ENCODE data around the gene PGAP3. TPM values are rescaled to one million over a fixed set of nuclear protein-coding genes. Genes with fewer than 3 reads are reported as not detected.

The PGAP3 gene
- total RNA-seq, 1 experiment from 2014 or later: 20.2 TPM

GRCh38 chr17:39667262-39667944 lies 20.5 kb downstream of the PGAP3 start:
- H3K4me3 ChIP-seq (ENCODE audit: low read length): peak overlapping the region; percentile 66; the same call in 1 of the 2 replicates
- H2AFZ ChIP-seq (ENCODE audit: low read length): no peak overlapping the region
- no peaks in the 10 kb centered on the region for H3K36me3 ChIP-seq (ENCODE audit: insufficient read depth, low read length)
- peak; percentile 55 for DNase-seq
- H3K27ac ChIP-seq (ENCODE audit: low read length): no peak overlapping the region
- peak overlapping the region; percentile 66 for H3K9ac ChIP-seq (ENCODE audit: low read length)
- peaks cover 25% of the 10 kb centered on the region for H3K4me1 ChIP-seq (ENCODE audit: low read length)
- H3K9me2 ChIP-seq (replicated peaks; ENCODE audit: insufficient read depth, low read length): no peaks in the 10 kb centered on the region
- no peaks in the 10 kb centered on the region; the same call in 1 of the 2 replicates for H4K20me1 ChIP-seq (ENCODE audit: insufficient read depth, low read depth, low read length)
- H3K4me2 ChIP-seq (ENCODE audit: low read depth, low read length, poor library complexity, severe bottlenecking): peak overlapping the region; percentile 58
- no peaks in the 10 kb centered on the region for H3K79me2 ChIP-seq (ENCODE audit: low read length)
- H3K9me3 ChIP-seq (ENCODE audit: low read length): no peaks in the 10 kb centered on the region
- H3K27me3 ChIP-seq (ENCODE audit: low read length): no peaks in the 10 kb centered on the region

- H3K4me2 ChIP-seq (ENCODE audit: low read depth, low read length, poor library complexity, severe bottlenecking): no peak overlapping the region
- H3K27ac ChIP-seq (ENCODE audit: low read length): no peak overlapping the region
- H3K9ac ChIP-seq (ENCODE audit: low read length): no peak overlapping the region
- no peaks in the 10 kb centered on the region for H3K79me2 ChIP-seq (ENCODE audit: low read length)
- no peak for DNase-seq
- H3K9me3 ChIP-seq (ENCODE audit: low read length): no peaks in the 10 kb centered on the region
- no peaks in the 10 kb centered on the region for H3K36me3 ChIP-seq (ENCODE audit: insufficient read depth, low read length)
- H3K27me3 ChIP-seq (ENCODE audit: low read length): no peaks in the 10 kb centered on the region
- H4K20me1 ChIP-seq (ENCODE audit: insufficient read depth, low read depth, low read length): no peaks in the 10 kb centered on the region; the same call in 1 of the 2 replicates
- H3K9me2 ChIP-seq (replicated peaks; ENCODE audit: insufficient read depth, low read length): no peaks in the 10 kb centered on the region
- peaks cover 19% of the 10 kb centered on the region for H3K4me1 ChIP-seq (ENCODE audit: low read length)
- no peak overlapping the region for H3K4me3 ChIP-seq (ENCODE audit: low read length)
- no peak overlapping the region for H2AFZ ChIP-seq (ENCODE audit: low read length)
These were observed 21.1 kb downstream of the PGAP3 start for GRCh38 chr17:39666601-39667261.

- H3K36me3 ChIP-seq (ENCODE audit: insufficient read depth, low read length): no peaks in the 10 kb centered on the region
- no peak overlapping the region for H3K4me2 ChIP-seq (ENCODE audit: low read depth, low read length, poor library complexity, severe bottlenecking)
- no peaks in the 10 kb centered on the region for H3K27me3 ChIP-seq (ENCODE audit: low read length)
- H2AFZ ChIP-seq (ENCODE audit: low read length): no peak overlapping the region
- H3K9me3 ChIP-seq (ENCODE audit: low read length): no peaks in the 10 kb centered on the region
- H3K27ac ChIP-seq (ENCODE audit: low read length): no peak overlapping the region
- H3K9ac ChIP-seq (ENCODE audit: low read length): no peak overlapping the region
- no peaks in the 10 kb centered on the region; the same call in 1 of the 2 replicates for H4K20me1 ChIP-seq (ENCODE audit: insufficient read depth, low read depth, low read length)
- no peak for DNase-seq
- H3K79me2 ChIP-seq (ENCODE audit: low read length): no peaks in the 10 kb centered on the region
- H3K4me3 ChIP-seq (ENCODE audit: low read length): no peak overlapping the region
- peaks cover 18% of the 10 kb centered on the region for H3K4me1 ChIP-seq (ENCODE audit: low read length)
- H3K9me2 ChIP-seq (replicated peaks; ENCODE audit: insufficient read depth, low read length): no peaks in the 10 kb centered on the region
These were observed 21.6 kb downstream of the PGAP3 start for GRCh38 chr17:39666231-39666600.

- Histone ChIP-seq H3K4me3 (ENCODE audit: low read length) (no peak overlapping the region), H3K36me3 (ENCODE audit: insufficient read depth, low read length) (no peaks in the 10 kb centered on the region), H2AFZ (ENCODE audit: low read length) (no peak overlapping the region), H3K4me2 (ENCODE audit: low read depth, low read length, poor library complexity, severe bottlenecking) (no peak overlapping the region), H3K9me3 (ENCODE audit: low read length) (no peaks in the 10 kb centered on the region), H3K9me2 (replicated peaks; ENCODE audit: insufficient read depth, low read length) (no peaks in the 10 kb centered on the region), H3K9ac (ENCODE audit: low read length) (no peak overlapping the region), H4K20me1 (ENCODE audit: insufficient read depth, low read depth, low read length) (no peaks in the 10 kb centered on the region; the same call in 1 of the 2 replicates), H3K27me3 (ENCODE audit: low read length) (no peaks in the 10 kb centered on the region), H3K4me1 (ENCODE audit: low read length) (peaks cover 18% of the 10 kb centered on the region), H3K27ac (ENCODE audit: low read length) (no peak overlapping the region), H3K79me2 (ENCODE audit: low read length) (no peaks in the 10 kb centered on the region)
- peak; percentile 61 for DNase-seq
These were observed 22.1 kb downstream of the PGAP3 start for GRCh38 chr17:39665642-39666224.

- no peak within 1 kb of the TSS for H3K4me2 ChIP-seq (ENCODE audit: low read depth, low read length, poor library complexity, severe bottlenecking)
- DNase-seq: no peak
- H3K27ac ChIP-seq (ENCODE audit: low read length): no peak within 1 kb of the TSS
- peaks cover 18% of the 10 kb centered on the region for H3K4me1 ChIP-seq (ENCODE audit: low read length)
- H3K9me3 ChIP-seq (ENCODE audit: low read length): no peaks in the 10 kb centered on the region
- H2AFZ ChIP-seq (ENCODE audit: low read length): no peak within 1 kb of the TSS
- no peak within 1 kb of the TSS for H3K9ac ChIP-seq (ENCODE audit: low read length)
- H3K27me3 ChIP-seq (ENCODE audit: low read length): no peaks in the 10 kb centered on the region
- no peaks in the 10 kb centered on the region for H3K9me2 ChIP-seq (replicated peaks; ENCODE audit: insufficient read depth, low read length)
- no peaks in the 10 kb centered on the region for H3K36me3 ChIP-seq (ENCODE audit: insufficient read depth, low read length)
- H3K79me2 ChIP-seq (ENCODE audit: low read length): no peaks in the 10 kb centered on the region
- no peak within 1 kb of the TSS for H3K4me3 ChIP-seq (ENCODE audit: low read length)
- no peaks in the 10 kb centered on the region; the same call in 1 of the 2 replicates for H4K20me1 ChIP-seq (ENCODE audit: insufficient read depth, low read depth, low read length)
These were observed 23.0 kb downstream of the PGAP3 start, which contains the start of gene TCAP for GRCh38 chr17:39664581-39665561. Gene TCAP (plus strand): TSS chr17:39665349. CDS start chr17:39665360, 11 bp downstream.

GRCh38 chr17:39663688-39664580 lies 23.9 kb downstream of the PGAP3 start:
- Histone ChIP-seq H3K9me2 (replicated peaks; ENCODE audit: insufficient read depth, low read length) (no peaks in the 10 kb centered on the region), H3K79me2 (ENCODE audit: low read length) (no peaks in the 10 kb centered on the region), H3K27me3 (ENCODE audit: low read length) (no peaks in the 10 kb centered on the region), H3K36me3 (ENCODE audit: insufficient read depth, low read length) (no peaks in the 10 kb centered on the region), H3K4me3 (ENCODE audit: low read length) (no peak overlapping the region), H4K20me1 (ENCODE audit: insufficient read depth, low read depth, low read length) (no peaks in the 10 kb centered on the region; the same call in 1 of the 2 replicates), H2AFZ (ENCODE audit: low read length) (no peak overlapping the region), H3K9me3 (ENCODE audit: low read length) (no peaks in the 10 kb centered on the region), H3K27ac (ENCODE audit: low read length) (no peak overlapping the region), H3K4me1 (ENCODE audit: low read length) (peaks cover 20% of the 10 kb centered on the region), H3K9ac (ENCODE audit: low read length) (no peak overlapping the region), H3K4me2 (ENCODE audit: low read depth, low read length, poor library complexity, severe bottlenecking) (no peak overlapping the region)
- DNase-seq: no peak

GRCh38 chr17:39663340-39663687 lies 24.5 kb downstream of the PGAP3 start:
- Histone ChIP-seq H2AFZ (ENCODE audit: low read length) (no peak overlapping the region), H3K4me3 (ENCODE audit: low read length) (no peak overlapping the region), H3K4me2 (ENCODE audit: low read depth, low read length, poor library complexity, severe bottlenecking) (no peak overlapping the region), H3K9ac (ENCODE audit: low read length) (no peak overlapping the region), H3K4me1 (ENCODE audit: low read length) (peaks cover 17% of the 10 kb centered on the region), H3K9me2 (replicated peaks; ENCODE audit: insufficient read depth, low read length) (no peaks in the 10 kb centered on the region), H3K9me3 (ENCODE audit: low read length) (no peaks in the 10 kb centered on the region), H3K27ac (ENCODE audit: low read length) (no peak overlapping the region), H4K20me1 (ENCODE audit: insufficient read depth, low read depth, low read length) (no peaks in the 10 kb centered on the region; the same call in 1 of the 2 replicates), H3K27me3 (ENCODE audit: low read length) (no peaks in the 10 kb centered on the region), H3K36me3 (ENCODE audit: insufficient read depth, low read length) (no peaks in the 10 kb centered on the region), H3K79me2 (ENCODE audit: low read length) (no peaks in the 10 kb centered on the region)
- no peak for DNase-seq
